Astrocyte (in vitro differentiated cells and primary cell): Measurements from ENCODE around the gene PCDHGB2.

Experiments used
- EZH2 ChIP-seq: IDR thresholded peaks from 2 replicates; pipeline ENCODE4 v1.6.1; 2012; ENCODE audit warnings: mild to moderate bottlenecking, low read length, inconsistent platforms; ENCODE audit not compliant: insufficient read depth
- TF ChIP-seq, protein P1 (sequence below): IDR thresholded peaks from 2 replicates; pipeline ENCODE4 v1.5.1; 2011; ENCODE audit warnings: low read depth, mild to moderate bottlenecking, inconsistent platforms, low read length, moderate library complexity; ENCODE audit not compliant: insufficient read depth

DNA sequence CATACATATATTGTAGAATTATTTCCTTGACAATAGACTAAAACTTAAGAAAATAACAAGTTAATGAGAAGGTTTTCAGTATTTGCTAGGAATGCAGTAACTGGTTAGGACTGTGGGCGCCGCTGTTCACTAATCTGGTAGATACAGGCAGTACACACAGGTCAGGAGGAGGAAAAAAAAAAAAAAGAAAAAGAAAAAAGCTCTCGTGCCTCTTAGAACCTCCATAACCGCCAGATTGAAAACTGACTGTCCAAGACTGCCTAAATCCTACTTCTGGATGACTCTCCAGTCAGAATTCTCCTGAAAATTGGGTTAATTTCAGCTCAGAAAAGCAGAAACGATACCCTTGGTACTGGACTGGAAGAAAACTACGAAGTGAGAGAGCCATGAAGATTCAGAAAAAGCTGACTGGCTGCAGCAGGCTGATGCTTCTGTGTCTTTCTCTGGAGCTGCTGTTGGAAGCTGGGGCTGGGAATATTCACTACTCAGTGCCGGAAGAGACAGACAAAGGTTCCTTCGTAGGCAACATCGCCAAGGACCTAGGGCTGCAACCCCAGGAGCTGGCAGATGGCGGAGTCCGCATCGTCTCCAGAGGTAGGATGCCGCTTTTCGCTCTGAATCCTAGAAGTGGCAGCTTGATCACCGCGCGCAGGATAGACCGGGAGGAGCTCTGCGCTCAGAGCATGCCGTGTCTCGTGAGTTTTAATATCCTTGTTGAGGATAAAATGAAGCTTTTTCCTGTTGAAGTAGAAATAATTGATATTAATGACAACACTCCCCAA is 29.3 kb upstream of the PCDHGB2 start, which contains the start of gene PCDHGA1:
- TF ChIP-seq EZH2, result no peak
- TF ChIP-seq, protein P1, sequence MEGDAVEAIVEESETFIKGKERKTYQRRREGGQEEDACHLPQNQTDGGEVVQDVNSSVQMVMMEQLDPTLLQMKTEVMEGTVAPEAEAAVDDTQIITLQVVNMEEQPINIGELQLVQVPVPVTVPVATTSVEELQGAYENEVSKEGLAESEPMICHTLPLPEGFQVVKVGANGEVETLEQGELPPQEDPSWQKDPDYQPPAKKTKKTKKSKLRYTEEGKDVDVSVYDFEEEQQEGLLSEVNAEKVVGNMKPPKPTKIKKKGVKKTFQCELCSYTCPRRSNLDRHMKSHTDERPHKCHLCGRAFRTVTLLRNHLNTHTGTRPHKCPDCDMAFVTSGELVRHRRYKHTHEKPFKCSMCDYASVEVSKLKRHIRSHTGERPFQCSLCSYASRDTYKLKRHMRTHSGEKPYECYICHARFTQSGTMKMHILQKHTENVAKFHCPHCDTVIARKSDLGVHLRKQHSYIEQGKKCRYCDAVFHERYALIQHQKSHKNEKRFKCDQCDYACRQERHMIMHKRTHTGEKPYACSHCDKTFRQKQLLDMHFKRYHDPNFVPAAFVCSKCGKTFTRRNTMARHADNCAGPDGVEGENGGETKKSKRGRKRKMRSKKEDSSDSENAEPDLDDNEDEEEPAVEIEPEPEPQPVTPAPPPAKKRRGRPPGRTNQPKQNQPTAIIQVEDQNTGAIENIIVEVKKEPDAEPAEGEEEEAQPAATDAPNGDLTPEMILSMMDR, result peak; percentile 51
